GM06990 (cell line): Measurements from ENCODE around the gene SHISA2.

Experiments used
- DNase-seq: peaks from one replicate; pipeline ENCODE4 v3.0.0-alpha.2; 2011; ENCODE audit not compliant: insufficient read length; ENCODE audit errors: extremely low read depth
- H3K27me3 ChIP-seq: replicated peaks from 2 replicates; pipeline ENCODE4 v1.6.0; 2011; ENCODE audit warnings: low read length; ENCODE audit not compliant: control insufficient read depth, insufficient read depth
- H3K36me3 ChIP-seq: 2 replicates; pipeline ENCODE4 v1.5.1; 2011; ENCODE audit warnings: low read length; ENCODE audit not compliant: control insufficient read depth, insufficient read depth
- H3K4me3 ChIP-seq: replicated peaks from 2 replicates; pipeline ENCODE4 v1.5.1; 2011; ENCODE audit warnings: low read depth, mild to moderate bottlenecking, control low read depth, low read length
- CTCF ChIP-seq: IDR thresholded peaks from 2 replicates; pipeline ENCODE4 v1.5.1; 2011; ENCODE audit warnings: low read length, control low read depth, mild to moderate bottlenecking, inconsistent platforms; ENCODE audit not compliant: insufficient read depth, poor library complexity, severe bottlenecking

SHISA2 gene

GRCh38 chr13:26019251-26019650 lies 32.6 kb downstream of the SHISA2 start:
- H3K4me3 ChIP-seq: no peak overlapping the region
- H3K27me3 ChIP-seq: no peaks in the 10 kb centered on the region; the same call in 1 of the 2 replicates
- no peak for TF ChIP-seq CTCF
- no peak for DNase-seq
- no peaks in the 10 kb centered on the region for H3K36me3 ChIP-seq

- no peaks in the 10 kb centered on the region for H3K36me3 ChIP-seq
- no peak for DNase-seq
- no peaks in the 10 kb centered on the region; the same call in 1 of the 2 replicates for H3K27me3 ChIP-seq
- H3K4me3 ChIP-seq: no peak overlapping the region
- TF ChIP-seq CTCF: no peak
Measured at GRCh38 chr13:26017932-26018665, 33.7 kb downstream of the SHISA2 start.

GRCh38 chr13:26017196-26017921 lies 34.5 kb downstream of the SHISA2 start:
- DNase-seq: no peak
- Histone ChIP-seq H3K4me3 (no peak overlapping the region), H3K27me3 (no peaks in the 10 kb centered on the region; the same call in 1 of the 2 replicates), H3K36me3 (no peaks in the 10 kb centered on the region)
- no peak for TF ChIP-seq CTCF

- no peaks in the 10 kb centered on the region; the same call in 1 of the 2 replicates for H3K27me3 ChIP-seq
- no peak for TF ChIP-seq CTCF
- no peak overlapping the region for H3K4me3 ChIP-seq
- no peaks in the 10 kb centered on the region for H3K36me3 ChIP-seq
- DNase-seq: no peak
Measured at GRCh38 chr13:26016189-26016588, 35.6 kb downstream of the SHISA2 start.

- Histone ChIP-seq H3K27me3 (no peaks in the 10 kb centered on the region; the same call in 1 of the 2 replicates), H3K36me3 (no peaks in the 10 kb centered on the region), H3K4me3 (no peak overlapping the region)
- TF ChIP-seq CTCF: no peak
- no peak for DNase-seq
Measured at GRCh38 chr13:26015271-26016125, 36.3 kb downstream of the SHISA2 start.
